Measurements from ENCODE around the gene RPS6KC1. TPM values are rescaled to one million over a fixed set of nuclear protein-coding genes. Genes with fewer than 3 reads are reported as not detected.
A peak's percentile ranks its signal among the peaks of the same experiment; 100 is the strongest.

RPS6KC1 gene, protein sequence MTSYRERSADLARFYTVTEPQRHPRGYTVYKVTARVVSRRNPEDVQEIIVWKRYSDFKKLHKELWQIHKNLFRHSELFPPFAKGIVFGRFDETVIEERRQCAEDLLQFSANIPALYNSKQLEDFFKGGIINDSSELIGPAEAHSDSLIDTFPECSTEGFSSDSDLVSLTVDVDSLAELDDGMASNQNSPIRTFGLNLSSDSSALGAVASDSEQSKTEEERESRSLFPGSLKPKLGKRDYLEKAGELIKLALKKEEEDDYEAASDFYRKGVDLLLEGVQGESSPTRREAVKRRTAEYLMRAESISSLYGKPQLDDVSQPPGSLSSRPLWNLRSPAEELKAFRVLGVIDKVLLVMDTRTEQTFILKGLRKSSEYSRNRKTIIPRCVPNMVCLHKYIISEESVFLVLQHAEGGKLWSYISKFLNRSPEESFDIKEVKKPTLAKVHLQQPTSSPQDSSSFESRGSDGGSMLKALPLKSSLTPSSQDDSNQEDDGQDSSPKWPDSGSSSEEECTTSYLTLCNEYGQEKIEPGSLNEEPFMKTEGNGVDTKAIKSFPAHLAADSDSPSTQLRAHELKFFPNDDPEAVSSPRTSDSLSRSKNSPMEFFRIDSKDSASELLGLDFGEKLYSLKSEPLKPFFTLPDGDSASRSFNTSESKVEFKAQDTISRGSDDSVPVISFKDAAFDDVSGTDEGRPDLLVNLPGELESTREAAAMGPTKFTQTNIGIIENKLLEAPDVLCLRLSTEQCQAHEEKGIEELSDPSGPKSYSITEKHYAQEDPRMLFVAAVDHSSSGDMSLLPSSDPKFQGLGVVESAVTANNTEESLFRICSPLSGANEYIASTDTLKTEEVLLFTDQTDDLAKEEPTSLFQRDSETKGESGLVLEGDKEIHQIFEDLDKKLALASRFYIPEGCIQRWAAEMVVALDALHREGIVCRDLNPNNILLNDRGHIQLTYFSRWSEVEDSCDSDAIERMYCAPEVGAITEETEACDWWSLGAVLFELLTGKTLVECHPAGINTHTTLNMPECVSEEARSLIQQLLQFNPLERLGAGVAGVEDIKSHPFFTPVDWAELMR
- total RNA-seq, result 35.1 and 44.2 TPM in 2 replicates

- DNase-seq (ENCODE audit: insufficient read length, low spot score, missing footprints), result peak; percentile 96
- TF ChIP-seq, protein P1, sequence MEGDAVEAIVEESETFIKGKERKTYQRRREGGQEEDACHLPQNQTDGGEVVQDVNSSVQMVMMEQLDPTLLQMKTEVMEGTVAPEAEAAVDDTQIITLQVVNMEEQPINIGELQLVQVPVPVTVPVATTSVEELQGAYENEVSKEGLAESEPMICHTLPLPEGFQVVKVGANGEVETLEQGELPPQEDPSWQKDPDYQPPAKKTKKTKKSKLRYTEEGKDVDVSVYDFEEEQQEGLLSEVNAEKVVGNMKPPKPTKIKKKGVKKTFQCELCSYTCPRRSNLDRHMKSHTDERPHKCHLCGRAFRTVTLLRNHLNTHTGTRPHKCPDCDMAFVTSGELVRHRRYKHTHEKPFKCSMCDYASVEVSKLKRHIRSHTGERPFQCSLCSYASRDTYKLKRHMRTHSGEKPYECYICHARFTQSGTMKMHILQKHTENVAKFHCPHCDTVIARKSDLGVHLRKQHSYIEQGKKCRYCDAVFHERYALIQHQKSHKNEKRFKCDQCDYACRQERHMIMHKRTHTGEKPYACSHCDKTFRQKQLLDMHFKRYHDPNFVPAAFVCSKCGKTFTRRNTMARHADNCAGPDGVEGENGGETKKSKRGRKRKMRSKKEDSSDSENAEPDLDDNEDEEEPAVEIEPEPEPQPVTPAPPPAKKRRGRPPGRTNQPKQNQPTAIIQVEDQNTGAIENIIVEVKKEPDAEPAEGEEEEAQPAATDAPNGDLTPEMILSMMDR (IDR thresholded peaks at IDR 0.05; ENCODE audit: extremely low read depth, low read depth, low read length), result no peak
- no peaks in the 10 kb centered on the region for H3K36me3 ChIP-seq (ENCODE audit: insufficient read depth, low read length)
- peak within 1 kb of the TSS; percentile 75 for H3K27ac ChIP-seq (ENCODE audit: low read depth, low read length)
- peak within 1 kb of the TSS; percentile 89 for H3K4me2 ChIP-seq (ENCODE audit: insufficient read depth, low read length)
- peaks cover 14% of the 10 kb centered on the region for H3K4me1 ChIP-seq (ENCODE audit: insufficient read depth, low read length)
- peak within 1 kb of the TSS; percentile 100 for H2AFZ ChIP-seq (ENCODE audit: low read length)
- H3K4me3 ChIP-seq (ENCODE audit: insufficient read depth, low read length), result peak within 1 kb of the TSS; percentile 94
- H4K20me1 ChIP-seq (ENCODE audit: insufficient read depth, low read length), result peaks cover 8% of the 10 kb centered on the region
- no peaks in the 10 kb centered on the region for H3K9me3 ChIP-seq (ENCODE audit: low read depth, low read length)
- H3K27me3 ChIP-seq (ENCODE audit: insufficient read depth, low read length), result no peaks in the 10 kb centered on the region
- peaks cover 47% of the 10 kb centered on the region for H3K79me2 ChIP-seq (ENCODE audit: insufficient read depth, low read length)
Observed at GRCh38 chr1:213051127-213051880, at the start of gene RPS6KC1. Gene RPS6KC1, plus strand, starts transcription at chr1:213051241. Its CDS starts 164 bp downstream, at chr1:213051405.

- Histone ChIP-seq H3K4me2 (ENCODE audit: insufficient read depth, low read length) (no peak overlapping the region), H3K4me3 (ENCODE audit: insufficient read depth, low read length) (no peak overlapping the region), H2AFZ (ENCODE audit: low read length) (no peak overlapping the region), H3K36me3 (ENCODE audit: insufficient read depth, low read length) (peaks cover 24% of the 10 kb centered on the region), H3K79me2 (ENCODE audit: insufficient read depth, low read length) (no peaks in the 10 kb centered on the region), H3K27me3 (ENCODE audit: insufficient read depth, low read length) (no peaks in the 10 kb centered on the region), H3K4me1 (ENCODE audit: insufficient read depth, low read length) (no peaks in the 10 kb centered on the region), H3K27ac (ENCODE audit: low read depth, low read length) (no peak overlapping the region), H4K20me1 (ENCODE audit: insufficient read depth, low read length) (no peaks in the 10 kb centered on the region), H3K9me3 (ENCODE audit: low read depth, low read length) (no peaks in the 10 kb centered on the region)
- TF ChIP-seq, protein P1 (IDR thresholded peaks at IDR 0.05; ENCODE audit: extremely low read depth, low read depth, low read length), result no peak
- DNase-seq (ENCODE audit: insufficient read length, low spot score, missing footprints), result no peak
Observed at GRCh38 chr1:213003256-213003655, 47.8 kb upstream of the RPS6KC1 start.

DNA sequence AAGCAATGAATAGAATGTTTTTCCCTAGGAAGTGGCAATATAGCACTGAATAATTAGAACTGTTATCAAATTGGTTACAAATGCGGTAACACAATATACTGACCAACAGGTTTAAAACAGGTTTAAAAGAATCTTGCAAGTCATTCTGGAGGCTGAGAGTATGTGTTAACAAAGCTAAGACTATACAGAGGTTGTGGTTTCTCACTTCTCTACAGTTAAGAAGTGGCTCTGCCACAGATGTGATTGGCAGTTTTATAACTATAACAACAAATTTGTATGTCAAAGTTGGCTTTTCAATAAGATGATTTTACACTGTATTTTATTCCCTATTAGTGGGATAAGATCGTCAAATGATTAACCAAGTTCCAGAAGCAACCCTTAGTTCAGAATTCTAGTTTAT, 42.5 kb upstream of the RPS6KC1 start:
- Histone ChIP-seq H3K4me1 (ENCODE audit: insufficient read depth, low read length) (no peaks in the 10 kb centered on the region), H3K4me3 (ENCODE audit: insufficient read depth, low read length) (no peak overlapping the region), H3K27ac (ENCODE audit: low read depth, low read length) (no peak overlapping the region), H2AFZ (ENCODE audit: low read length) (no peak overlapping the region), H3K79me2 (ENCODE audit: insufficient read depth, low read length) (peaks cover 39% of the 10 kb centered on the region), H3K36me3 (ENCODE audit: insufficient read depth, low read length) (peaks cover 33% of the 10 kb centered on the region), H4K20me1 (ENCODE audit: insufficient read depth, low read length) (no peaks in the 10 kb centered on the region), H3K9me3 (ENCODE audit: low read depth, low read length) (no peaks in the 10 kb centered on the region), H3K27me3 (ENCODE audit: insufficient read depth, low read length) (no peaks in the 10 kb centered on the region), H3K4me2 (ENCODE audit: insufficient read depth, low read length) (no peak overlapping the region)
- TF ChIP-seq, protein P1 (IDR thresholded peaks at IDR 0.05; ENCODE audit: extremely low read depth, low read depth, low read length), result no peak
- DNase-seq (ENCODE audit: insufficient read length, low spot score, missing footprints), result no peak

Data from osteoblast (primary cell).